ENCODE measurements around the gene AHNAK2. TPM values are rescaled to one million over a fixed set of nuclear protein-coding genes. Genes with fewer than 3 reads are reported as not detected.
A peak's percentile ranks its signal among the peaks of the same experiment; 100 is the strongest.

Gene AHNAK2
- polyA plus RNA-seq, 1 donor: 3.3 TPM

DNA sequence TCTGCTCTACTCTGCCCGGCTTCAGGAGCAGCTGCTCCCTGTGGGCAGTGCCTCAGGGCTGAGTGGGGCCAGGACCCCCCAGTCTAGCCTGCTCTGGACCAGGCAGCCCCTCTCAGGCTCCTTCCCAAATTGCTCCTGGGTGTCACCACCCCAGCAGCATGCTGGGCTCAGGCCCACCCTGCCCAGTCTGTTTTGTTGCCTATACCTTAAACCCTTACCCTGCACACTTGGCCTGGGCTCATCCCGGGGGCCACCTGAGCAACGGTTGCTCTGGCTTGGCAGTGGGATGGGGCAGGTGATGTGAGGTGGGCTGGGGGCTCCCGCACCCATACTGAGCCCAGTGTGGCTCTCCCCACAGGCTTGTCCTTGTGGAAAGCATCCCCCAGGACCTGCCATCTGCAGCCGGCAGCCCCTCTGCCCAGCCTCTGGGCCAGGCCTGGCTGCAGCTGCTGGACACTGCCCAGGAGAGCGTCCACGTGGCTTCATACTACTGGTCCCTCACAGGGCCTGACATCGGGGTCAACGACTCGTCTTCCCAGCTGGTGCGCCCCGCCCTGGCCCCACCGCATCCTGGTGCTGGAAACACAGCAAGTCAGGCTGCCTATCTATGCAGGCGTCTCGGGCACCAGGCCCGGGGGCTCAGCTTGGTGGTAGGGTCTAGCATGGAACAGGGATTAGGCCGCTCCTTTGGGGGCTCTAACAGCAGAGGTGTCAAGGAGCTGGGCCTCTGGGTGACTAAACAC is 49.6 kb downstream of the AHNAK2 start:
- H3K36me3 ChIP-seq (ENCODE audit: control insufficient read depth, insufficient read depth, low read length): no peaks in the 10 kb centered on the region
- H3K9me3 ChIP-seq (ENCODE audit: control insufficient read depth, low read depth, low read length): peaks cover 22% of the 10 kb centered on the region
- peaks cover 32% of the 10 kb centered on the region for H3K27me3 ChIP-seq (ENCODE audit: control insufficient read depth, insufficient read depth, low read length)
- no CpG with 5 or more reads among the region's 17 CpGs for WGBS (ENCODE audit: insufficient coverage, low lambda C conversion rate)
- no peak for DNase-seq
- H3K4me1 ChIP-seq (ENCODE audit: control insufficient read depth, insufficient read depth, low read length): peaks cover 30% of the 10 kb centered on the region
- H3K27ac ChIP-seq (ENCODE audit: low read length): no peak overlapping the region
- H3K4me3 ChIP-seq (ENCODE audit: low read length): no peak overlapping the region

DNA sequence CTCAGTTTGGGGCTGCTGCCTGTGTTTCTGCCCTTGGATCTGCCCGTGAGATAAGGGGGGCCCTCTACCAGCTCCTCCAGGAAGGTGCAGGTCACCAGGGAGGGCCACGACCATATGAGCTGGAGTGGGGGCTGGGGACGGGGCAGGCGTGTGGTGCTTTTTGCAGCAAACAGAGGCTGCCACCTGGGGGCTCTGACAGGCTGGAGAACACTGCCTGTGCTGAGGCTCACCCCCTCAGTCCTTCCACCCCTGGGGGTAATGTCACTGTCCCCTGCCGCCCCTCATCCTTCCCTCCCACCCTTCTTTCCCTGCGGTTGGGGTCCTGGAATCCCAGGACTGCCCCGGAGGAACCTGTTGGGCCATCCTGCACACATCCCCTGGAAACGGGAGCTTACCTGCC is 50.3 kb downstream of the AHNAK2 start:
- H3K4me1 ChIP-seq (ENCODE audit: control insufficient read depth, insufficient read depth, low read length): peaks cover 30% of the 10 kb centered on the region
- peaks cover 28% of the 10 kb centered on the region for H3K27me3 ChIP-seq (ENCODE audit: control insufficient read depth, insufficient read depth, low read length)
- no peak overlapping the region for H3K4me3 ChIP-seq (ENCODE audit: low read length)
- whole genome bisulfite sequencing (ENCODE audit: insufficient coverage, low lambda C conversion rate): no CpG with 5 or more reads among the region's 8 CpGs
- H3K27ac ChIP-seq (ENCODE audit: low read length): no peak overlapping the region
- peaks cover 19% of the 10 kb centered on the region for H3K9me3 ChIP-seq (ENCODE audit: control insufficient read depth, low read depth, low read length)
- H3K36me3 ChIP-seq (ENCODE audit: control insufficient read depth, insufficient read depth, low read length): no peaks in the 10 kb centered on the region
- DNase-seq: peak in 1 of 2 donors; percentile 23

DNA sequence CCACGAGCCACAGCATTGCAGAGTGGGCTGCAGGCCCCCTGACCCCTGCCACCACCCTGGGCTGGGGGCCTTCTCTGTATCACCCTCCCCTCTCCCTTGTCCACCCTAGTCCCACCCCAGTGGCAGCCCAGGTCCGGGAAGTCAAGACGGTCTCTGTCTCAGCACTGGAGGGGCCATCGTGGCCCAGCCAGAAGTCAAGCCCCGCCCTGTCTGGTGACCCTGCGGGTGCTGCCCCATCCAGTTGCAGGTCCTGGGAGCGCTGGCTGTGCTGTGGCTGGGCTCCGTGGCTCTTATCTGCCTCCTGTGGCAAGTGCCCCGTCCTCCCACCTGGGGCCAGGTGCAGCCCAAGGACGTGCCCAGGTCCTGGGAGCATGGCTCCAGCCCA is 50.8 kb downstream of the AHNAK2 start:
- Histone ChIP-seq H3K27ac (ENCODE audit: low read length) (no peak overlapping the region), H3K9me3 (ENCODE audit: control insufficient read depth, low read depth, low read length) (peaks cover 14% of the 10 kb centered on the region), H3K4me3 (ENCODE audit: low read length) (no peak overlapping the region), H3K27me3 (ENCODE audit: control insufficient read depth, insufficient read depth, low read length) (peaks cover 23% of the 10 kb centered on the region), H3K4me1 (ENCODE audit: control insufficient read depth, insufficient read depth, low read length) (peaks cover 27% of the 10 kb centered on the region), H3K36me3 (ENCODE audit: control insufficient read depth, insufficient read depth, low read length) (no peaks in the 10 kb centered on the region)
- DNase-seq: peak in 1 of 2 donors; percentile 23
- WGBS (ENCODE audit: insufficient coverage, low lambda C conversion rate): no CpG with 5 or more reads among the region's 10 CpGs

DNA sequence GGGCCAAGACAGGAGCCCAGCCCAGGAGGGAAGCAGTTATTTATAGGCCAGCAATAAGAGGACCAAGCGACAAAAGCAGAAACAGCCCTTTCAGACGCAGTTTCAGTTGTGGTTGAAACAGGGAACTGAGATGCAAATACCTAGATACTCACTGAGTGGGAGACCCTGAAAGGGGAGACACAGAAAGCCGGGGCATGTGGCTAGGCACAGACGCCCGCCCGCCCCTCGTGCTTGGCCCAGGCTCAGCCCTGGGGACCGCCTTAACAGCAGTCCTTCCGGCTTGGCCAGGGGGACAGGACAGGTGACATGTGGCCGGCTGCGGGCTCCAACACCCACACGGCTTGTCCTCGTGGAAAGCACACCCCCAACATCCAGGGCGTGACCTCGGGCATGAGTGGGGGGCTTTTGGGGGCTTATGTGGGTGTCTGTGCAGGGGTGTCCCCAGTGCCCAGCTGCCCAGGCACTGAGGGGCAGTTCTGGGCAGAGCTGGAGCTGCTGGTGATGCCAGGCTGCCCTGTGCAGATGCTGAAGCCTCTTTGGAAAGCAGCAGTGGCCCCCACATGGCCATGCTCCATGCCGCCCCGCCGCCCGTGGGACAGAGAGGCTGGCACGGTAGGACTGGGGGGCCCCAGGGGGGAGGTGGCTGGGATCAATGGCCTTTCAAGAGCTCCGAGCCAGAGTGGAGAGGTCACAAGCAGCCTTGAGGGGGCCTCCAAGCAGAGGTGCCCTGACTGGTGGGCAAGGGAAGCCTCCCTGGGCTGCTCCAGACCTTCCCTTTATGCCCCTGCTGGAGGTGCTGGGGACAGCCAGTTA is 51.3 kb downstream of the AHNAK2 start:
- H3K9me3 ChIP-seq (ENCODE audit: control insufficient read depth, low read depth, low read length): peaks cover 8% of the 10 kb centered on the region
- no CpG with 5 or more reads among the region's 21 CpGs for WGBS (ENCODE audit: insufficient coverage, low lambda C conversion rate)
- no peak for DNase-seq
- no peak overlapping the region for H3K27ac ChIP-seq (ENCODE audit: low read length)
- no peaks in the 10 kb centered on the region for H3K36me3 ChIP-seq (ENCODE audit: control insufficient read depth, insufficient read depth, low read length)
- no peak overlapping the region for H3K4me3 ChIP-seq (ENCODE audit: low read length)
- peaks cover 21% of the 10 kb centered on the region for H3K4me1 ChIP-seq (ENCODE audit: control insufficient read depth, insufficient read depth, low read length)
- H3K27me3 ChIP-seq (ENCODE audit: control insufficient read depth, insufficient read depth, low read length): peaks cover 17% of the 10 kb centered on the region

DNA sequence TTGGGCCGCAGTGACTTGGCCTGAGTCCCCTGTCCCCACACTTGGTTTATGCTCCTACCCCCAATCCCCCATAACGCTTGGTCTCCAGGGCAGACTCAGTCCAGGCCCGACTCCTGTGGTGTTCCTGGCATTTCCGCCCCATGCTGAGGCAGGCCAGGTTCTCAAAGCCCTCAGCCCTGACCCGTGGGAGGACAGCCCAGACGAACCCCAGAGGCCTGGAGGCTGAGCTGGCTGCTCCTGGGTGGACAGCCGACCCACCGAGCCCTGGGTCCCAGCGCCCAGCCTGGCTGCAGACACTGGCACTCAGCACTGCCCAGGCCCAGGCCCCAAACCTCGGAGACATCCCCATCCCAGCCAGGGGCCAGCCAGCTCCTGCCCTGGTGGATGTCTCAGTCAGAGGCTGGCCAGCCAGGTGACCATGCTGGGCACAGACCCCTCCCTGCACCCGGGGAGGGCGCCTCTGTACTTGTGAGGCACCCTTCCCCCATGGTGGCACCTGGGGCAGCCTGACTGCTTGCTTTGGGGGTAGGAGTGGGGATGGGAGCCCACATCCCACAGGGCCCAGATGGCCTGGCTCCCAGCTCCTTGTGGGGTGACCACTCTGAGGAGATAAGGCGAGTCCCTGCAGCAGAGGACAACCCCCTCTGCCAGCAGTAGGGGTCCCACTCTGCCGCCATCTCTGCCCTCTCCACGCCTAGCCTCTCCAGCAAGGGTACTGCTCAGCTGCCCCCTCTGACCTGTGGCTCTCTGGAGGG is 52.1 kb downstream of the AHNAK2 start:
- no CpG with 5 or more reads among the region's 15 CpGs for WGBS (ENCODE audit: insufficient coverage, low lambda C conversion rate)
- Histone ChIP-seq H3K27me3 (ENCODE audit: control insufficient read depth, insufficient read depth, low read length) (peaks cover 9% of the 10 kb centered on the region), H3K4me1 (ENCODE audit: control insufficient read depth, insufficient read depth, low read length) (peaks cover 20% of the 10 kb centered on the region), H3K27ac (ENCODE audit: low read length) (no peak overlapping the region), H3K36me3 (ENCODE audit: control insufficient read depth, insufficient read depth, low read length) (no peaks in the 10 kb centered on the region), H3K4me3 (ENCODE audit: low read length) (no peak overlapping the region), H3K9me3 (ENCODE audit: control insufficient read depth, low read depth, low read length) (peaks cover 5% of the 10 kb centered on the region)
- DNase-seq: no peak

DNA sequence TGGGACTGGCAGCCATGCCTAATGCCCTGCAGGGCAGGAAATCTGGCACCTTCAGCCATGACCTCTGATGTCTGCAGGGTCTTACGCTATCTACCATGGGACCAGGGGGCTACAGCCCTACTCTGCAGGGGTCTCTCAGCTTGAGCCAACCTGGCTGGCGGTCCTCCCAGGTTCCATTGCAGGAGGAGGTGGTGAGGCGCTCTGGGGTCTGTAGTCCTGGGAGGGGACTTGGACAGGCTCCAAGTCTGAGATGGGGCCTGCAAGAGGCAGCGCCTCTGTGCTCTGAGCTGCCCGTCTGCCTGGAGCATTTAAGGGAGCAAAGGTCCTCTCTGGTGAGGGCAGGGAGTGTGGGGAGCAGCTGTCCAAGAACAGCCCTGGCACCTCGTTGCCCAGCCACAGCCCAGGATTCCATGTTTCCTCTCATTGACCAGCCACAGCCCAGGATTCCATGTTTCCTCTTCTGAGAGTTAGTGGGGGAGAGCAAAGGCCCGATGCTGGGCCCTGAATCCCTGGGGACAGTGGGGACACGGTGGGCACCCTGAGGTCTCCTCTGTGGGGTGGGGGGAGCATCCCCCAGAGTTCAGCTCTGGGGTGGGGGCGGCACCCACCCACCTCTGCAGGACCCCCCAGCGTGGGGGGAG is 52.8 kb downstream of the AHNAK2 start:
- H3K9me3 ChIP-seq (ENCODE audit: control insufficient read depth, low read depth, low read length): peaks cover 5% of the 10 kb centered on the region
- peaks cover 3% of the 10 kb centered on the region for H3K27me3 ChIP-seq (ENCODE audit: control insufficient read depth, insufficient read depth, low read length)
- no peak overlapping the region for H3K4me3 ChIP-seq (ENCODE audit: low read length)
- H3K36me3 ChIP-seq (ENCODE audit: control insufficient read depth, insufficient read depth, low read length): no peaks in the 10 kb centered on the region
- whole genome bisulfite sequencing (ENCODE audit: insufficient coverage, low lambda C conversion rate): no CpG with 5 or more reads among the region's 10 CpGs
- H3K27ac ChIP-seq (ENCODE audit: low read length): no peak overlapping the region
- peaks cover 20% of the 10 kb centered on the region for H3K4me1 ChIP-seq (ENCODE audit: control insufficient read depth, insufficient read depth, low read length)
- peak in 1 of 2 donors; percentile 31 for DNase-seq

DNA sequence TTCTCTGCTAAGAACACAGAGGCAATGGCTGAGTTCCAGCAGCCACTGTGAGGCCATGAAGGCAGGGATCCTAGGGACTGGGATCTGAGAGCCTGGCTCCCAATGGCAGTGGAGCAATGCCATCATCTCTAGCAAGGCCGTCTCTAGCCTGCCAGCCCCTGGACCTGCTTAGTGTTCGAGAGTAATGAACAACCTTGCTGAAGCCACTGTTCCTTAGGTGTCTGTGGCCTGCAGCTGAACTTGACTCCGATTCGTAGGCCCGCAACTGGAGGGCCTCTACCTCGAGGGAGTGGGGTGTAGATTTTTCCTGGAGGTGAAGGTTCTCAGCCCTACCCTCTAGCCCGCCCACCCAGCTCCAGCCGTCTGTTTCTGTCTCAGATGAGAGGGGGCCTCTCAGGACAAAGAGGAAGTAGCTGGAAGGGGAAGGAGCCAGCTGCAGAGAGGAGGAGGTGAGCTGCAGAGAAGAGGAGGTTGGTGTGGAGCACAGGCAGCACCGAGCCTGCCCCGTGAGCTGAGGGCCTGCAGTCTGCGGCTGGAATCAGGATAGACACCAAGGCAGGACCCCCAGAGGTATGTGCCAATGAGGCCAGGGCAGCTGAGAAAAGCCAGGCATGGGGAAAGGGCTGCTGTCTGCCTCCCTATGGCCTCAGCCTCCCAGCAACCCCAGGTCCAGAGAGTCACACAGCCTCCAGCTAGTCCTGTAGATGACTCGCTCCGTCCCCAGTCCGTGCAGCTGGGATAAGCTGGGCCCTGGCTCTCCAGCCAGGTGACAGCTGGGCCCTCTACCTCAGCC is 53.6 kb downstream of the AHNAK2 start, which contains the start of gene PLD4:
Gene PLD4 (plus strand): TSS at position 459 of the 793 bp plus-strand sequence. CDS start 2,262 bp downstream, outside the sequence.
- no peaks in the 10 kb centered on the region for H3K36me3 ChIP-seq (ENCODE audit: control insufficient read depth, insufficient read depth, low read length)
- H3K4me1 ChIP-seq (ENCODE audit: control insufficient read depth, insufficient read depth, low read length): peaks cover 20% of the 10 kb centered on the region
- H3K9me3 ChIP-seq (ENCODE audit: control insufficient read depth, low read depth, low read length): peaks cover 5% of the 10 kb centered on the region
- no CpG with 5 or more reads among the region's 14 CpGs for WGBS (ENCODE audit: insufficient coverage, low lambda C conversion rate)
- H3K27me3 ChIP-seq (ENCODE audit: control insufficient read depth, insufficient read depth, low read length): peaks cover 3% of the 10 kb centered on the region
- no peak within 1 kb of the TSS for H3K4me3 ChIP-seq (ENCODE audit: low read length)
- no peak within 1 kb of the TSS for H3K27ac ChIP-seq (ENCODE audit: low read length)
- no peak for DNase-seq

DNA sequence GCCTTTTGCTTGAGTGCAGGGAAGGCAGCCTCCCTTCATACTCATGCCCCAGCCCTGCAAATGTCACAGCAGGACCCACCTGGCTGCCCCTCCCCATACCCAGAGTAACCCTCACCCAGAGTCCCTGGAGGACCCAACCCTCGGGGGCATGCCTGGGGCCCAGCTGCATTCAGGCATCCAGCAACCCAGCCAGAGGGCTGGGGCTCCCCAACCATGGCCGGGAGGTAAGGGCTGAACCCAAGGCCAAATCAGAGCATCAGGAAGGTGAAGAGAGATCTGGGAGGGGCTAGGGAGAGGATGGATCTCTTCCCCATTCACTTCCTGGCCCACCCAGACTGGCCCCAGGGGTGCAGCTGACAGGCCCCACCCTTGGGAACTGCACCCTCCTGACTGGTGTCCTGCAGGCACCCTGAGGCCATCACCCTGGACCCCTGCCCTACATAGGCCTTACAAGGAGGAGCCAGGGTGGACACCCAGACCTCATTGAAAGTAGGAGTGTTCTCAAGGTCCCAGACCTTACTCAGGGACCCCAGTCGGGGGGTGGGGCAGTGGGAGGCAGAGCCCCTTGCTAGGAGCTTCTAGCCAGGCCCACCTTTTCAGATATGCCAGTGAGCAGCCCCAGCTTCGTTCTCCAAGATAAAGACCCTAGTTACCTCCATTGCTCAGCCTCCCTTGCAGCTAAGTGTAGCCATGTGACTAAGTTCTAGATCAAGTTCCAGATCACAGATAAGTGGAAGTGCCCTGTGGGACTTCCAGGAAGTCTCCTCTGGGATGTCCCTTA is 54.3 kb downstream of the AHNAK2 start:
- peaks cover 20% of the 10 kb centered on the region for H3K4me1 ChIP-seq (ENCODE audit: control insufficient read depth, insufficient read depth, low read length)
- H3K4me3 ChIP-seq (ENCODE audit: low read length): no peak overlapping the region

DNA sequence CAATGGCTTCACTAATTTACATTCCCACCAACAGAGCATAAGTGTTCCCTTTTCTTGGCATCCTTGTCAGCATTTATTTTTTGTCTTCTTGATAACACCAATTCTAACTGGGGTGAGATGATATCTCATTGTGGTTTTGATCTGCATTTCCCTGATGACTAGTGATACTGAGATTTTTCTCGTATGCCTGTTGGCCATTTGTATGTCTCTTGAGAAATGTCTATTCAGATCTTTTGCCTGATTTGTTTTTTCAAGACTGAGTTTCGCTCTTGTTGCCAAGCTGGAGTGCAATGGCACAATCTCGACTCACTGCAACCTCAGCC is 58.2 kb downstream of the AHNAK2 start:
- no peaks in the 10 kb centered on the region for H3K36me3 ChIP-seq (ENCODE audit: control insufficient read depth, insufficient read depth, low read length)
- DNase-seq: no peak
- H3K4me3 ChIP-seq (ENCODE audit: low read length): no peak overlapping the region
- H3K27ac ChIP-seq (ENCODE audit: low read length): no peak overlapping the region
- H3K27me3 ChIP-seq (ENCODE audit: control insufficient read depth, insufficient read depth, low read length): peaks cover 7% of the 10 kb centered on the region
- WGBS (ENCODE audit: insufficient coverage, low lambda C conversion rate): no CpG with 5 or more reads among the region's 3 CpGs
- peaks cover 5% of the 10 kb centered on the region for H3K9me3 ChIP-seq (ENCODE audit: control insufficient read depth, low read depth, low read length)
- peaks cover under 1% of the 10 kb centered on the region for H3K4me1 ChIP-seq (ENCODE audit: control insufficient read depth, insufficient read depth, low read length)

More for the DNA sequence above, 54.3 kb downstream of the AHNAK2 start:
- no CpG with 5 or more reads among the region's 4 CpGs for WGBS (ENCODE audit: insufficient coverage, low lambda C conversion rate)
- Histone ChIP-seq H3K36me3 (ENCODE audit: control insufficient read depth, insufficient read depth, low read length) (no peaks in the 10 kb centered on the region), H3K27me3 (ENCODE audit: control insufficient read depth, insufficient read depth, low read length) (no peaks in the 10 kb centered on the region), H3K27ac (ENCODE audit: low read length) (no peak overlapping the region), H3K9me3 (ENCODE audit: control insufficient read depth, low read depth, low read length) (peaks cover 5% of the 10 kb centered on the region)
- DNase-seq: no peak
